H7 (cell line): ENCODE results near the gene MYL12B. TPM values are rescaled to one million over a fixed set of nuclear protein-coding genes. Genes with fewer than 3 reads are reported as not detected.
"Not testable (repeated sequence)": the region's sequence is repeated elsewhere in the genome, so short reads cannot be mapped to it uniquely, and the experiment has no call there.

Experiments used
- DNase-seq: peaks from one replicate; pipeline ENCODE4 v3.0.0; 2012
- H3K27me3 ChIP-seq: 2 replicates; pipeline ENCODE4 v1.6.0; 2011; ENCODE audit warnings: mild to moderate bottlenecking, low read length; ENCODE audit not compliant: control insufficient read depth, insufficient read depth
- H3K36me3 ChIP-seq: replicated peaks from 2 replicates; pipeline ENCODE4 v1.5.1; 2011; ENCODE audit warnings: low read length; ENCODE audit not compliant: control insufficient read depth, insufficient read depth
- H3K4me3 ChIP-seq: 2 replicates; pipeline ENCODE4 v1.5.1; 2011; ENCODE audit warnings: low read depth, mild to moderate bottlenecking, control low read depth, low read length, moderate library complexity; ENCODE audit not compliant: insufficient read depth
- total RNA-seq: library from RNA; depleted of rRNA; stranded (reverse); fragments of >200 nt; shearing (Covaris generic); gene quantifications from 2 replicates; pipeline ENCODE4 v1.2.3, GENCODE V29; 2014; rRNA removed

Gene MYL12B
- total RNA-seq = 201 and 216 TPM in 2 replicates

GRCh38 chr18:3261373-3262233, at the start of gene MYL12B:
TSS of gene MYL12B (plus strand) at chr18:3262133. CDS start at chr18:3272899, 10,766 bp downstream.
- Histone ChIP-seq H3K36me3 (peaks cover 4% of the 10 kb centered on the region), H3K27me3 (no peaks in the 10 kb centered on the region), H3K4me3 (peak within 1 kb of the TSS; percentile 82)
- peak; percentile 86 for DNase-seq

GRCh38 chr18:3212657-3213056, 49.3 kb upstream of the MYL12B start:
- DNase-seq = no peak
- Histone ChIP-seq H3K4me3 (no peak overlapping the region), H3K36me3 (no peaks in the 10 kb centered on the region), H3K27me3 (no peaks in the 10 kb centered on the region)

- no peaks in the 10 kb centered on the region for H3K27me3 ChIP-seq
- DNase-seq = no peak
- H3K36me3 ChIP-seq = no peaks in the 10 kb centered on the region
- no peak overlapping the region for H3K4me3 ChIP-seq
Observed at GRCh38 chr18:3213300-3214059, 48.5 kb upstream of the MYL12B start.

- no peak for DNase-seq
Observed at GRCh38 chr18:3214855-3215637, 46.9 kb upstream of the MYL12B start.

GRCh38 chr18:3216987-3217386, 44.9 kb upstream of the MYL12B start:
- no peak for DNase-seq
- no peaks in the 10 kb centered on the region for H3K27me3 ChIP-seq
- H3K36me3 ChIP-seq = no peaks in the 10 kb centered on the region
- H3K4me3 ChIP-seq = no peak overlapping the region

More at GRCh38 chr18:3214855-3215637, 46.9 kb upstream of the MYL12B start:
- Histone ChIP-seq H3K27me3 (no peaks in the 10 kb centered on the region), H3K36me3 (no peaks in the 10 kb centered on the region), H3K4me3 (no peak overlapping the region)

- no peaks in the 10 kb centered on the region for H3K36me3 ChIP-seq
- no peaks in the 10 kb centered on the region for H3K27me3 ChIP-seq
- no peak overlapping the region for H3K4me3 ChIP-seq
- peak; percentile 37 for DNase-seq
Observed at GRCh38 chr18:3217948-3218647, 43.8 kb upstream of the MYL12B start.

DNA sequence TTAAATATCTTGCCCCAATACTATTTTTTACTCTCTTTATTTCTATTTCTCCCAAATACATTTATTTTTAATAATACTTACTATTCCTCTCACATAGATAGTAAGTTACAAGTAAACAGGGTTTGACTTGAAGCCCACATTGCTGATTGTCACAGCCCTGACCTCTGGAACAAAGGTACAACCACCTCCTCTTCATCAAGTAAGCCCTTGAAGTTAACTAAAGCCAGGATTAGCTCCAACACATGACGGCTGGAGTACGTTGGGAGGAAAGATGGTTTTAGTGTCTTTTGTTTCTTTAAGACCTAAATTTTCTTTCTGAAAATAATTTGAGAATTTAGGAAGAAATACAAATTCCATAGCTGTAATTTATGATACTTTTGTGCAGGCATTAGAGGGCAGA, 43.1 kb upstream of the MYL12B start:
- Histone ChIP-seq H3K27me3 (no peaks in the 10 kb centered on the region), H3K4me3 (no peak overlapping the region), H3K36me3 (no peaks in the 10 kb centered on the region)
- no peak for DNase-seq

DNA sequence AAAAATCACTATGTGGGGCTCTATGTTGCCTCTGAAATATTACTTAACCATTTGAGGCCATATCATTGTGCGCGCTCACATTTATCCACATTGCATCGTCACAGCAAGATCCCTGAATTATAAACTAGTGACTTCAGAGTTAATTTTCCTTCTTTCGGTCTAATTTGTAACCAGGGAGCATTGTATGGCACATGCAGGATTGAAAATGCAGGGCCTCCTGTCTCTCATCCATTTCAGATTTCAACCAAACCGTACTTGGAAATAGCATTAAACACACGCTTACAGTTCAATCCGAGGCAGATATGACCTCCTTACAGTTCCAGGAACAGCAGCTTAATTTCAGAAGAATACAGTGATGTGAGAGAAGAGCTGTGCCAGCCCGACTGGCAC, 42.7 kb upstream of the MYL12B start:
- DNase-seq = no peak
- Histone ChIP-seq H3K36me3 (no peaks in the 10 kb centered on the region), H3K27me3 (no peaks in the 10 kb centered on the region), H3K4me3 (no peak overlapping the region)

GRCh38 chr18:3219631-3220335, 42.1 kb upstream of the MYL12B start, which contains the start of gene MYOM1:
TSS of gene MYOM1 (minus strand) at chr18:3219968. CDS start at chr18:3215223, 4,745 bp downstream.
- Histone ChIP-seq H3K36me3 (no peaks in the 10 kb centered on the region), H3K27me3 (no peaks in the 10 kb centered on the region), H3K4me3 (no peak within 1 kb of the TSS)
- DNase-seq = no peak

DNA sequence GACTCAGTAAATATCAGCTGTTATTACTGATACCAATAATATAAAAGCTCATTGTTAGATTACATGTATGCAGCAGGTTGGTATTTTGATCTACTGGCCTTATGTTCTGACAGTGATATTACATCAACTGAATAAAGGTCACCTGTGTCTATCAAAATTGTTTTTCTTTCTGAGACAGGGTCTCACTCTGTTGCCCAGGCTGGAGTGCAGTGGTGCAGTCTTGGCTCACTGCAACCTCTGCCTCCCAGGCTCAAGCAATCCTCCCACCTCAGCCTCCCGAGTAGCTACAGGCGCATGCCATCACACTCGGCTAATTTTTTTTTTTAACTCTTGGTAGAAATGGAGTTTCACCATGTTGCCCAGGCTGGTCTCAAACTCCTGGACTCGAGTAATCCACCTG, 41.1 kb upstream of the MYL12B start:
- H3K27me3 ChIP-seq, H3K4me3 ChIP-seq, H3K36me3 ChIP-seq, DNase-seq: not testable (repeated sequence)

DNA sequence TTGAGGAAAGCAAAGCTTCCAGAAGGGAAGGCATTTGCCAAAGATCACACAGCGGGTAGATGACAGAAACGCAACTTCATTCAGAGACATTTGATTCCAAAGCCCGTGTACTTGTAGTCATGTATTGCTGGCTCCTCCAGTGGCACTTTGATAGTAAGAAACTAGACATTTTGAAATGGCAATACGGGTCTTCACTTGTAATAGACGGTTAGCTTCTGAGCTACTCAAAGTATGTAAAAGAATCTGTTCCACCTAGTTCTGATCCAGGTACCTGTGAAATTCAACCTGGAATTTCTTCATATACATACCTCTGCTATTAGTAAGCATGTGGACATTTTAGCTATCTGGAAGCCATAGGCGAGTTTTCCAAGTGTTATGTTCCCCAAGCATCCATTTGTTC, 40.4 kb upstream of the MYL12B start:
- Histone ChIP-seq H3K4me3 (no peak overlapping the region), H3K27me3 (no peaks in the 10 kb centered on the region), H3K36me3 (no peaks in the 10 kb centered on the region)
- no peak for DNase-seq

- no peak for DNase-seq
- H3K36me3 ChIP-seq = no peaks in the 10 kb centered on the region
- no peaks in the 10 kb centered on the region for H3K27me3 ChIP-seq
- H3K4me3 ChIP-seq = no peak overlapping the region
Observed at GRCh38 chr18:3223356-3223755, 38.6 kb upstream of the MYL12B start.

DNA sequence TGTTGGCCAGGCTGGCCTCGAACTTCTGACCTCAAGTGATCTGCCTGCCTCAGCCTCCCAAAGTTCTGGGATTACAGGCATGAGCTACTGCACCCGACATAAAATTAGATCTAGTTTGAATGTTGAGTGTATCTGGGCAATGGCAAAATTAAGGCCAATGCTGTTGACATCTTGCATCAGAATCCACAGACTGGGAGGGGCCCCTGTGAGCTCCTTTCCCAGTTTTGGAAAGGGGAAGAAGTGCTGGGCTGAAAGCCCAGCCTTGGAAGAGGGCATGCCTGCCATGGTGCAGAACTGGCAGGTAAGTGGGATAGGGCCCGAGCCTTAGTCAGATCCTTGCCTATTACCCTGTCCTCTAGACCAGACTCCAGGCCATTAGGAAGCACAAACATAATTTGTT, 37.7 kb upstream of the MYL12B start:
- Histone ChIP-seq H3K36me3 (no peaks in the 10 kb centered on the region), H3K4me3 (no peak overlapping the region), H3K27me3 (no peaks in the 10 kb centered on the region)
- DNase-seq = no peak
